ENCODE results near the gene RNPEPL1.

- TF ChIP-seq CTCF (IDR thresholded peaks at IDR 0.05; ENCODE audit: insufficient read depth, low read depth, low read length) (no peak), EZH2 (IDR thresholded peaks at IDR 0.05; ENCODE audit: insufficient read depth, low read length) (no peak)
Observed at GRCh38 chr2:240629619-240629967, 61.3 kb downstream of the RNPEPL1 start.
